ACC112 (cell line): ENCODE data around the gene OR2H2.

Experiments used
- H2AFZ ChIP-seq: fragments of 200-600 bp; sonication (generic); one replicate; pipeline ENCODE4 v1.6.0; 2017; ENCODE audit warnings: antibody characterized with exemption, low read length; ENCODE audit not compliant: unreplicated experiment
- H3K27ac ChIP-seq: fragments of 200-600 bp; sonication (generic); 2 replicates; pipeline ENCODE4 v1.5.1; 2014; ENCODE audit warnings: low read depth, mild to moderate bottlenecking, antibody characterized with exemption, low read length, moderate library complexity
- H3K27me3 ChIP-seq: fragments of 200-600 bp; sonication (generic); 2 replicates; pipeline ENCODE4 v1.6.1; 2014; ENCODE audit warnings: mild to moderate bottlenecking, antibody characterized with exemption, low read length, moderate library complexity, mixed read lengths; ENCODE audit not compliant: insufficient read depth
- H3K36me3 ChIP-seq: fragments of 200-600 bp; sonication (generic); 2 replicates; pipeline ENCODE4 v1.6.1; 2016; ENCODE audit warnings: mild to moderate bottlenecking, antibody characterized with exemption, low read length, moderate library complexity, mixed read lengths; ENCODE audit not compliant: insufficient read depth
- H3K4me1 ChIP-seq: fragments of 200-600 bp; sonication (generic); one replicate; pipeline ENCODE4 v1.6.1; 2016; ENCODE audit warnings: low read length, mixed read lengths; ENCODE audit not compliant: insufficient read depth, unreplicated experiment, control insufficient read depth
- H3K4me3 ChIP-seq: fragments of 200-600 bp; sonication (generic); 2 replicates; pipeline ENCODE4 v1.5.1; 2014; ENCODE audit warnings: mild to moderate bottlenecking, low read depth, low read length
- H3K79me2 ChIP-seq: fragments of 200-600 bp; sonication (generic); one replicate; pipeline ENCODE4 v1.6.0; 2016; ENCODE audit warnings: low read length; ENCODE audit not compliant: control insufficient read depth, unreplicated experiment, insufficient read depth

Gene OR2H2

DNA sequence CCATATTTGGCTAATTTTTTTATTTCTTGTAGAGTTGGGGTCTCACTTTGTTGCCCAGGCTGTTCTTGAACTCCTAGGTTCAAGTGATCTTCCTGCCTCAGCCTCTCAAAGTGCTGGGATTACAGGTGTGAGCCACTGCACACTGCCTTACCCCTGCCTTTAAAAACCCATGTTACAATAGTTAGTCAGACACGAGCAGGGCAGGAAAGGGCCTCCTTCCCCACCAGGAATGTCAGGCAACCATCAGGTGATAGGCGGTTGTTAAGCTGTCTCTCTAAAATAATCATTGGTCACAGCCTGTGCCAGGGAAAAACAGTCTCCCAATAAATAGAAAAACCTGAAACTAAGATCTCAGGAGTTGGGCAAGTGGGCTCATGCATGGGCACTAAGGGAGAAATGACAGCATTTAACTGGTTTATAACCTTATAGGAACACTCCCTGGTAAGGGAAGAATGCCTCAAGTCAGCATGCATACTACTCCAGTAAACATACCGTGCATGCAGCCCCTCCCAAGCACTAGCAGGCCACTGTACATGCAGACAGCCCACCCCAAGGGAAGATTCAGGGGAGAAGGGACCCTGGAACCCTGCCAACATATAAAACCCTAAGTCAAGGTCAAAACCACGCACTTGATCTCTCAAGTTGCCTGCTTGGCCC, 8.4 kb downstream of the OR2H2 start:
- Histone ChIP-seq H3K27me3 (peaks cover 13% of the 10 kb centered on the region), H3K4me3 (no peak overlapping the region), H3K79me2 (no peaks in the 10 kb centered on the region), H3K4me1 (no peaks in the 10 kb centered on the region), H2AFZ (no peak overlapping the region), H3K36me3 (no peaks in the 10 kb centered on the region), H3K27ac (no peak overlapping the region)

DNA sequence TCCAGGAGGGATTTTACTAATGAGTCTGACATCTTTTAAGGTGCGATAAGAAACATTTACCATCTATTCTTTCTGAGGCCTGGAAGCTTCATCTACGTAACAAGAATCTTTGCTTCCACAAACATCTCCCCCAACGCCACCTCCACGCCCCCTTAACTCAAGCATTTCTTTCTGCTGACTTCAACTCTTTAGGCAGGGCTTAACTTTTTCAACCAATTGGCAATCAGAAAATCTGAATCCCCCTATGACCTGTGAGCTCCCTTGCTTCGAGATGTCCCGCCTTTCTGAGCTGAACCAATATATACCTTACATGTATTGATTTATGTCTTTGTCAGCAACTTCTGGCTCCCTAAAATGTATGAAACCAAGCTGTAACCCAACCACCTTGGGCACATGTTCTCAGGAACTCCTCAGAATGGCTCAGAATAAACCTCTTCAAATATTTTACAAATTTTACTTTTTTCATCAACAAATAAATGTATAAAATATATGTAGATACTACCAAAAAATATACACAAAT, 11.5 kb downstream of the OR2H2 start:
- H3K36me3 ChIP-seq: peaks cover 3% of the 10 kb centered on the region; the same call in 1 of the 2 replicates
- H3K79me2 ChIP-seq: no peaks in the 10 kb centered on the region
- no peak overlapping the region for H2AFZ ChIP-seq
- H3K4me1 ChIP-seq: no peaks in the 10 kb centered on the region
- no peak overlapping the region for H3K27ac ChIP-seq
- peaks cover 9% of the 10 kb centered on the region for H3K27me3 ChIP-seq
- H3K4me3 ChIP-seq: no peak overlapping the region

DNA sequence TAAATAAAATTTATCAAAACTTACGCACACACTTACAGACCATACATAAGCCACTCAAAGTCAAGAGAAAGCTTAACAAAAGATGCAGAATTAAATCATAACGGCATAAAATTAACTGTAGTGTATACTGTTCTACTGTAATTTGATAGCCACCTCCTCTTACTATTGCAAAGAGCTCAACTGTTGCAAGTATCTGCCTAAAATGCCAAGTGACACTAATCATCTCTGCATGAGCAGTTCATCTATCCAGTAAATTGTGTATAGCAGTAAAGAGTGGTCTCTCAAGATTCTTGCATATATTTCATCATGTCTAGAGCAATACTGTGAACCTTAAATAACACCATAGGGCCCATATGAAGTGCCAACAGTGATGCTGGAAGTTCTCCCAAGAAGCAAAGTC, 12.3 kb downstream of the OR2H2 start:
- no peak overlapping the region for H3K27ac ChIP-seq
- H3K79me2 ChIP-seq: no peaks in the 10 kb centered on the region
- H3K4me3 ChIP-seq: no peak overlapping the region
- H2AFZ ChIP-seq: no peak overlapping the region
- H3K27me3 ChIP-seq: peaks cover 3% of the 10 kb centered on the region; the same call in 1 of the 2 replicates
- no peaks in the 10 kb centered on the region for H3K4me1 ChIP-seq
- peaks cover 4% of the 10 kb centered on the region for H3K36me3 ChIP-seq

DNA sequence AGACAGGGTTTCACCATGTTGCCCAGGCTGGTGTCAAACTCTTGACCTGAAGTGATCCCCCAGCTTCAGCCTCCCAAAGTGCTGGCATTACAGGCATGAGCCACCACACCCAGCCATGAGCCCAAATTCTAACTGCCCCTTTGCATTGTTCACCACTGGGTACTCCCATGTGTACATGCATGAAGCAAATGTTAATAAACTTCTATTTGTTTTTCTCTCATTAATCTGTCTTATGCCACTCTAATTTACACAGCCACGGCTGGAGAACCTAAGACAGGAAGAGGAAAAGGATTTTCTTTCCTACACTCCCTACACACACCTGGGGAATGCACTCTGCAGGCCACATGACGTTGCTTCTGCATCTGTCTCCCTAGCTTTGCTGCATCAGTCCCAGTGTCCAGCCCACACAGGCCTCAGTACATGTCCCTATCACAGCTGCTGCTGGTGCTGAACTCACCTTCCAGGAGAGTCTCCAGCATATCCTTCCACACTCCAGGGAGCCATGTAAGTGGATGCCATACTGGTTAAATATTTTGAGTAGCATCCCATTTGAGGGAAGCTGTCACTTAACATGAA, 13.3 kb downstream of the OR2H2 start:
- H3K27me3 ChIP-seq: no peaks in the 10 kb centered on the region
- no peak overlapping the region for H3K4me3 ChIP-seq
- no peaks in the 10 kb centered on the region for H3K4me1 ChIP-seq
- H3K79me2 ChIP-seq: no peaks in the 10 kb centered on the region
- no peak overlapping the region for H2AFZ ChIP-seq
- no peak overlapping the region for H3K27ac ChIP-seq
- H3K36me3 ChIP-seq: peaks cover 7% of the 10 kb centered on the region

DNA sequence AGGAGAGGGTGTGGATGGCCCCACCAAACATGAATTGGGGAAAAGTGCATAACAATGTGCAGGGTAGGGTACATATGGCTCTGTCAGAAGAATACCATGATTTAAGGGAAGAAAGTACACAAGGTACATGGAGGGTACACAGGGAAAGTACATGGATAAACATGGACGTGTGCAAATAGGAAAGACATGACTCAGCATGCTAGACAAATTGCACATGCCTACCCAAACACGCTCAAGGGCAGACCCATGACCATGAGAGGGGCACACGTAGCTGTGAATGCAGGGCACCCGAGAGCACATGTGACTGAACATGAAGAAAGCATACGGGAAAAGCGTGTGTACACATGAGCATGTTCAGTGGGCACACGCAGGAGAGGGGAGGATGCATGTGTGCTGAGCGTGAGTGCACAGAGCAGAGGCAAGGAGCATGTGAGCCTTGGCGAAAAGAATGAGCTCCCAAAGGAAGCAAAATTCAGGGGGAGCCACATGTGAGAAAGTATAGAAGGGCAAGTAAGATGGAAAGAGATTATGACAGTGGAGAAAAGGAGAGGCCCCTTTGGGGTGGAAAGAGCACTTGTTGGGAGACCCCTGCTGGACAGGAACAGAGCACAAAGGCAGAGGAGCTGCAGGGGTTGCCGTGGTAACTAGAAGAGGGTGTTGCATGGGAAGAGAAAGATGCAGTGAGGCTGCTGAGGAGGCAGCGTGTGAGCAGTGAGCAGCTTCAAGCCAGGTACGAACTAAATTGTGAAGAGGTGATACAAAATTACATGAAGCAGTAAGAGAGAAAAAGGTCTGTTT, 17.8 kb downstream of the OR2H2 start:
- Histone ChIP-seq H3K27ac (no peak overlapping the region), H3K27me3 (no peaks in the 10 kb centered on the region), H3K4me3 (no peak overlapping the region), H2AFZ (no peak overlapping the region), H3K4me1 (no peaks in the 10 kb centered on the region), H3K79me2 (no peaks in the 10 kb centered on the region), H3K36me3 (peaks cover 7% of the 10 kb centered on the region)

DNA sequence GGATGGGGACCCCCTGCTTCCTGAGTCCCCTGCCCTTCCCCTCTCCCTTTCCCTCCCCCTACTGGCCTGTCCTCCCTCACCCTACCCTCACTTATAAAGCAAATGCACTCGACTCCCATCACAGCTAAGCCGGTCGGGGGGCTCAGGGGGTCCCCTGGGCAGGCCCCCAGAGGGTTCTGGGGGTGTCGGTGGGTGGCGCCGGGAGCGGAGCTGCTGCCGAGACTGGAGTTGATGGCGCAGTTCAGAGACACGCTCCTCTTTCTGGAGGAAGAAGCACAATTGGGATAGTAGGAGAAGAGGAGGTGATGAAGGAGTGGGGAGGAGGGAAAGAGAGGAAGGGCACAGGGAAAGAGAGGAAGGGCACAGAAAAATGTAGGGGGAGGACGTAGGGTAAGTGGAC, 18.5 kb downstream of the OR2H2 start:
- H3K4me1 ChIP-seq: no peaks in the 10 kb centered on the region
- no peak overlapping the region for H3K4me3 ChIP-seq
- no peaks in the 10 kb centered on the region for H3K27me3 ChIP-seq
- H3K27ac ChIP-seq: no peak overlapping the region
- H2AFZ ChIP-seq: no peak overlapping the region
- no peaks in the 10 kb centered on the region for H3K79me2 ChIP-seq
- H3K36me3 ChIP-seq: peaks cover 7% of the 10 kb centered on the region

DNA sequence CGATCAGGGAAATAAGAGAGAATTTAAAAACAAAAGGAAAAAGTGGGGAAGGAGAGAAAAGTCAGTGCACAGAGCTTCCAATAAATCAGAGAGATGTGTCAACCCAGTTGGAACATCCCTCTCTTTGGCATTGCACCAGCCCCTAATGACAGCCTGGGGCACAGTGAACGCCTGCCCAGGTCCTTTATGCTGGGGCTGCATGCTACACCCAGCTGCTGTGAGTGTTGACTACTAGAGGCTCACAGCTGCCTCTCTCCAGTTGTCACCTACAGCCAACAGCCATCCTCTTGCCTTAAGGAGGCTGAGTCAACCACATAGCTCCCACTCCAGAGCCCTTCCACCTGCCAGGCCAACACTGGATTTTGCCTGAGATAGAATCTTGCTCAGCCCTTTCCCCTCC, 19.0 kb downstream of the OR2H2 start:
- Histone ChIP-seq H2AFZ (no peak overlapping the region), H3K4me1 (no peaks in the 10 kb centered on the region), H3K27me3 (no peaks in the 10 kb centered on the region), H3K36me3 (peaks cover 7% of the 10 kb centered on the region), H3K79me2 (no peaks in the 10 kb centered on the region), H3K27ac (no peak overlapping the region), H3K4me3 (no peak overlapping the region)

DNA sequence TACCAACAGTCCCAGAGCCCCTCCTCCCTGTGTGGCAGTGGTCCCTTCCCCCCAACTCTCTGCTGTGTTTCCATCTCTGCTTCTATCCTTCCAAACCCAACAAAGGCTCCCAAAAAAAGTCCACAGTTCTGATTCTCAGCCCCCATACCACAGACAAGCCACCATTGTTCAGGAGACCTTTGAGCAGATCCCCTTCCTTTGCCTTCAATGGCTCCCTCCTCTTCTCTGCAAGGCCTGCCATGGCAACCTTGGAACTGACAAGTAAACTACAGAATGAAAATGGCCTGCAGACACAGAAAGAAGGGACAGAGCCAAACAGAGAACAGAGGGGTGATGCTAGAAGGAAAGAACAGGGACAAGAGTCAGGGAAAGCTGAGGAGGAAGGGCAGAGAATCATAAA, 23.2 kb downstream of the OR2H2 start:
- Histone ChIP-seq H2AFZ (no peak overlapping the region), H3K27me3 (no peaks in the 10 kb centered on the region), H3K4me1 (no peaks in the 10 kb centered on the region), H3K27ac (no peak overlapping the region), H3K79me2 (no peaks in the 10 kb centered on the region), H3K36me3 (peaks cover 17% of the 10 kb centered on the region; the same call in 1 of the 2 replicates), H3K4me3 (no peak overlapping the region)

DNA sequence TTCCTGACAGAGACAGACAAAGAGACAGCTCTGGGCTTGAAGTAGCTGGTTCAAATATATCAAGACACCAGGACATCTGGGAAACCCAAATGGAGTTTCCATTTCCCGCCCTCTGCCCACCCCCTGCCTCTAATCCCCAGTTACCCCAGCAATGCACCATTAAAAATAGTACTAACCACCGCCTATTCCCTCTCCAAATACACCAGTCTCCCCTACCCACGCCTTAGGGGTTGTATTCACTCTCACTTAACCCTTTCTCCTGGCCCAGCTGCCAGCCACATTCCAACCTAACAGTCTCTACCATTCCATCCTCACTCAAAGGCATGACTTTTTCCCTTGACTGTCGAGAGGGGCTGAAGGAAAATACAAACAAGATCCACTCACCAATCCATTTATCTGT, 25.6 kb downstream of the OR2H2 start:
- H3K79me2 ChIP-seq: no peaks in the 10 kb centered on the region
- no peak overlapping the region for H3K27ac ChIP-seq
- peaks cover 22% of the 10 kb centered on the region; the same call in 1 of the 2 replicates for H3K36me3 ChIP-seq
- no peak overlapping the region for H3K4me3 ChIP-seq
- H3K4me1 ChIP-seq: no peaks in the 10 kb centered on the region
- no peak overlapping the region for H2AFZ ChIP-seq
- H3K27me3 ChIP-seq: no peaks in the 10 kb centered on the region

DNA sequence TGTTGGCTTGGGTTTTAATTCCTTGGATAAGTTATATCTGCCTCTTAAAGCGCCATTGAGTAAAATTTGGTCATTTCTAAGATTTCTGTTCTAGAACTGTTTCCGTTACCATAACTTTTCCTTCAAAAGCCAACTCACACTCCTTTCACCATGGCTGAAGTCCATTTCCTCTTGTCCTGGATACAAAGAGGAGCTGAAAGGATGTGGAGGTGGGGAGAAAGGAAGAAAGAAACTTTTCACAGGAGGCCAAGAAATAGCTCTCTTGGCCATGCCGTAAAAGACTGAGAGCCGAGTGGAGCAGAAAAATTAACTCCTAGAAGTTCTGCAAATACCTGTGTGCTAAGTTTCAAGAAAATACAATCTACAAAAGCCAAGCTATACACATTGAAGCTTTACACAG, 26.5 kb downstream of the OR2H2 start:
- Histone ChIP-seq H3K36me3 (peaks cover 22% of the 10 kb centered on the region; the same call in 1 of the 2 replicates), H3K4me1 (no peaks in the 10 kb centered on the region), H3K27ac (no peak overlapping the region), H3K79me2 (no peaks in the 10 kb centered on the region), H3K27me3 (no peaks in the 10 kb centered on the region), H2AFZ (no peak overlapping the region), H3K4me3 (no peak overlapping the region)
